ENCODE data around the gene LRRC4C.

GRCh38 chr11:40253166-40253565 lies 1206.3 kb downstream of the LRRC4C start:
- TF ChIP-seq CTCF (IDR thresholded peaks at IDR 0.05; ENCODE audit: low read length), result no peak
- TF ChIP-seq EZH2 (IDR thresholded peaks at IDR 0.05; ENCODE audit: borderline replicate concordance, low read length), result no peak

Data from OCI-LY1 (cell line).